GM15510 (cell line): Measurements from ENCODE around the gene OPA3.
A peak's percentile ranks its signal among the peaks of the same experiment; 100 is the strongest.

Source experiments
- POLR2A ChIP-seq: IDR thresholded peaks from 3 replicates; pipeline ENCODE4 v1.6.1; 2011; ENCODE audit warnings: borderline replicate concordance; ENCODE audit not compliant: insufficient read length; ENCODE audit errors: extremely low read depth

Gene OPA3

DNA sequence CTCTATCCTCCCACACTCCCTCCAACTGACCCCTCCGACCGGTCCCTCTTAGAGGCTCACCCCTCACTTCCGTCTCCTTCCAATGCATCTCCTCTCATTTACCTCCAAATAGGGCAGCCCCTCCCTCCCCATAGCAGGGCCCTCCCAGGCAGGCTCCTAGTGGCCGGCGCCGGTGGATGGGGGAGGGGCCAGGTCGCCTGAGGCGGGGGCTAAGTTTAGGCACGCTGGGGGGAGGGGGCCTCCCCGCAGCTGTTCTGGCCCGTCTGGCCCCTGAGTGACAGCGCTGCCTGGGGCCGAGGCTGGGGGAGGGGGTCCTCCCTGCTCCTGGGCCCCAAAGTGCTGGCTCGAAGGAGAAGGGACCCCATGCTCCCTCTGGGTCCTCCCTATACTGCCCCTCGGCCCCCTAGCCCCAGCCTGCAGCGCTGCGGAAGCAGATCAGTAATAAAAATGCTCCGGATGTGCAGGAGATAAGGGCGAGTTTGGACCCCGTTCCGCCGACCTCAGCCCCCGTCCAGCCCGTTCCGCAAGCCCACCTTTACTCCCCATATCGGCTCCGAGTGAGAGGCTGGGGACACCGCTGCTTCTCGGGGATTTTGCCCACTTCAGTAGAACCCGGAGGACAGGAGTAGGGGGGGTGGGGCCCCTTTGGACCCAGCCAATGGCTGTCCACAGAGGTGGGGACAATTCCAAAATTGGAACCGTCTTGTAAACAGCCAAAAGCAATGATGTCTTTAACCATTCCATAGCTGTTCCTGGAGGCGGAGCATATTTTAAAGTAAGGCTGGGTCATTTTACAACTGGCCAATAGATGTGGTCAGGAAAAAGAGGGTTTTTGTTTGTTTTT, 91.8 kb downstream of the OPA3 start:
- TF ChIP-seq POLR2A = peak; percentile 21

DNA sequence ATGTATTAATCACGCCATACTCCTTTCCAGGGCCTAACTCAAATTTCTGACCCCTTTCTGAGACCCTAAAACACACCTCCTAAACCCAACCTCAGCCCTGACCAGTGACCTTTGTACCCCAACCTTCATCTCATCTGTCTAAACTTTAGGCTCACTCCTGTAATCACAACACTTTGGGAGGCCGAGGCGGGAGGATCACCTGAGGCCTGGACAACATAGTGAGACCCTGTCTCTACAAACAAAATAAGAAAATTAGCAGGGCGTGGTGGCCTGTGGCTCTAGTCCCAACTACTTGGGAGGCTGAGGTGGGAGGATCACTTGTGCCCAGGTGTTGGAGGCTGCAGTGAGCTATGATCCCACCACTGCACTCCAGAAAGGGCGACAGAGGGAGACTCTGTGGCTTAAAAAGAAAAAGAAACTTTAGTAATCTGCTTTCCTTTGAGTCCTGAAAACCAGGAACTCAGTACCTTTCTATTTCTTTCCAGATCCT, 92.4 kb downstream of the OPA3 start:
- no peak for TF ChIP-seq POLR2A

DNA sequence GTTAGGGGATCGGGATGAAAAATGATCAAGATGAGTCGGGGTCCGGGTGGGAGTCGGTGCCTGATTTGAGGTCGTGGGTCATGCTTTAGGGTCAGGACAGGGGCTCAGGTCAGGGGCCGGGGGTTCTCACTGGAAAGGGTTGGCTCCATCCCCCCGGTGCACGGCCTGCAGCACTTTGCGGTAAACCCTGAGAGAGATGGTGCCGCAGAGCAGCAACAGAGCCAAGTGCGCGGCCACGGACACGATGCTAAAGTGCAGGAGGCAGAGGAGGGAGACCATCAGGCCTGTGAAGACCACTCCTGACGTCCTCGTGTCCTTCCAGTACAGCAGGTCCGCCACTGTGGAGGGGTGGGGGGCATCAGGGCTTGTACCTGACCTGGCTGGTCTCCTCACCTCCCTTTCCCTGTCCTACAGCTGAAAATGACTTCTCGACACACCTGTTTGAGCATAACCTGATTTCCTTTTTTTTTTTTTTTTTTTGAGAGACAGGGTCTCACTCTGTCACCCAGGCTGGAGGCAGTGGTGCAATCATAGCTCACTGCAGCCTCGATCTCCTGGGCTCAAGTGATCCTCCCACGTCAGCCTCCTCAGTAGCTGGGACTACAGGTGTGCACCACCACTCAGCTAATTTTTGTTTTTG, 95.3 kb downstream of the OPA3 start:
- no peak for TF ChIP-seq POLR2A

DNA sequence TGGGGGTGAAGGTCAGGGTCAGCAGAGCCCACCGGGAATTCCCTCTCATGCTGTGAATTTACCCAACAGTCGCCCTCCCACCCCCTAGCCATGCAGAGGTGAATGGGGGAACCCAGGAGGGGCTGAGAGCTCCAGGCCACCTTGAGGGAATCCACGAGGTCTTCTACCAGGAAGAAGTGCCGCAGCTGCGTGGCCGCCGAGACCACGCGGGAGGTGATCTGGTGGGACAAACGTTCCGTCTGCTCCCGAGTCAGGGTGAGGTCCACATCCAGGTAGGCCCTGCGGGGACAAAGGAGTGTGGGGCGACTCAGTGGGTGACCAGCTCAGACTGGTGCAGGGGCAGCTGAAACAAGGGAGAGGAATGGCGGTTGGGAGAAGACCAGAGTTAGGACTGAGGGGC, 95.9 kb downstream of the OPA3 start:
- TF ChIP-seq POLR2A = no peak

DNA sequence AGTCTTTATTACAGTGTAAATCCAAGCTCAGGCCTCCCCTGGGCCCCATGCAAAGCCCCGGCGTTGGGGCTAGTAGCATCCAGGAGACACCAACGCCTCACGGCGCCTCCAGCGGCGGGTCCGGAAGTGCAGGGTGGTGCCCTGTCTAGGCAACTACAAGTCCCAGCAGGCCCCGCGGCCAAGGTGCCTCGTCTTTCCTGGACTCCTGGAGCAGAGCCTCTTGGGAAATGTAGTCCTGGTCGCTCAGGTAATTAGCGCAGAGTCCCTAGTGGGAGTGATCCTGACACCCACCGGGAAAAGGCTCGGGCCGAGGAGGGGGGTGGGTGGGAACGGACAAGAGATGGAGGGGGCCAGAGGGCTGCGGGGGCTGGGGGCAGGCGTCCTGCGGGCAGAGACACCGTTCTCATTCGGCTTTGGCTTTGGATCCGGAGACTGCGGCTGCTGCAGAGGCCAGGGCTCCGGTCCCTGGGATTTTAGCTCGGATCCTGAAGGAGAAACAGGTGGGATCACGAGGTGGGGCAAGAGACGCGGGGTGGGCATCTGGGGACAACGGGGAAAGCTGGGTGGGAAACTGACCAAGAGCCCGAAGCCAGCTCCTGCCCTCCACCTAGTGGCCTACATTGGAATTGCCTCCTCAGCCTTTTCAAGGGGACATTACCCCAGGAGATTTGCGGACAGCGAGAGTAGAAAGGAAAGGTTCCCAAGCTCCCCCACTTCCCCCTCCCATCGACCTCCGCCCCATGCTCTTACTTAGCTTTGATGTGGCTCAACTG, 99.1 kb downstream of the OPA3 start:
- no peak for TF ChIP-seq POLR2A

DNA sequence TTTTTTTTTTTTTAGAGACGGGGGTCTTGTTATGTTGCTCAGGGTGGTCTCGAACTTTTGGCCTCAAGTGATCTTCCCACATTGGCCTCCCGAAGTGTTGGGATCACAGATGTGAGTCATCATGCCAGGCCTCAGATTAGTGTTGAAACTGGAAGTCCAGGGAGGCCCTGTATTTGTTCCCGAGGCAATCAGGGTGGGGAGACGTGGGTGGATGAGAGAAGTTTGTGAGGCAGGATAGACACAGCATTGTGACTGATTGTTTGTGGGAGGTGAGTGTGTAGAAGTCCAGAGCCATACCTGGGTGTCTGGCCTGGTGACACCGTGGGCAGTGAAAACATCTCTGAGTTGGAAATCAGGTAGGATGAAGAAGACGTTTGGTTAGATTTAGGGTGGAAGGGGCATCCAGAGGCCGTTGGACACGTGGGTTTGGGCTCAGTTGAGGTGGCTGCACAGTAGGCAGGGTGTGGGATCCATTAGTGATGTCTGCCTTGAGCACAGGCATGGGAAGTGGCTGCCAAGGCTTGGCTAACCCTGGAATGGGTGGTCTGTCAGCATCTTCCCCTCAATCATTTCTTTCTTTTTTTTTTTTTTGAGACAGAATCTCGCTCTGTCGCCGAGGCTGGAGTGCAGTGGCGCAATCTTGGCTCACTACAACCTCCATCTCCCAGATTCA, 100.2 kb downstream of the OPA3 start:
- no peak for TF ChIP-seq POLR2A

DNA sequence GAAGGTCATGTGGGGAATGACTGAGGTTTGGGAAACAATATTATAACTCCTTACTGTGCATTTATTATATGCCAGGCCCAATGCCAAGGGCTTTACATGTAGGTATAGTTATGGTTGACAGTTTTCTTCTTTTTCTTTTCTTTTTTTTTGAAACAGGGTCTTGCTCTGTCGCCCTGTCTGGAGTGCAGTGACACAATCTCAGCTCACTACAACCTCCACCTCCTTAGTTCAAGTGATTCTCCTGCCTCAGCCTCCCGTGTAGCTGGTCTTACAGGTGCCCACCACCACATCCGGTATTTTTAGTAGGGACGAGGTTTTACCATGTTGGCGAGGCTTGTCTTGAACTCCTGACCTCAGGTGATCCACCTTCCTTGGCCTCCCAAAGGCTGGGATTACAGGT, 101.6 kb downstream of the OPA3 start:
- TF ChIP-seq POLR2A = no peak

DNA sequence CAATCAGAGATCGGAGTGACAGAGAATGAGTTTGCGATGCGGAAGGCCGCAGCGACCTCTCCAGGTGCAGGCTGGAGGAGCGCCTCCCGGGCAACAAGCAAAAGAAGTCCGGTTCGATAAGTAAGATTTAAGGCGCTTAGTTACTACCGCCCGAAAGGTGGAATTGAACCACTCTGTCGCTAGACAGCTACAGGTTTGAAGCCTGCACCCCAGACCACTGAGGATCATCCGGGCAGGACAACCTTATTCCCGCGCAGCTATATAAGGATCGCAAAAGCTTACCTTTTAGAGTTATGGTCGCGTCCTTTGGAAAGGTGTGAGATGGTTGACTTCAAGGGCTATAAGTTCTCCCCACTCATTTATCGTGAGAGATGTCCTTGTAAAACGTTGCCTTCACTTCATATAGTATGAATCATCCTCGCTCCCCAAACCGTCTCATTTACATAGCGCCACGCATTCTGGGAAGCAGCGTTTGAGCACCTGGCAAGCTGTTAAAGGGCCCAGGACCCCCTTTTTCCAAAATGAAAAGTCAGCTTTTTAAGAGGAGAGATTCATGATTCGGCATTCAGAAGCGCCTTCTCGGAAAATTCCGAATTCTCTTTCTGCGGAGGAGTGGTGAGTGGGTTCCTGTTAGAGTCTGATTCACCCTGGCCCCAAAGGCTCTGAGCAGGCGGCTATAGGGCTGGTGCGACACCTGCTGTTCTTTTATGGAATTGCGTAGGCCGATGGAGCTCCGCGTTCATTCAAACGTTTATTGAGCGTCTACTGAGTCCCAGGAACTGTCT, 106.0 kb downstream of the OPA3 start:
- TF ChIP-seq POLR2A = peak; percentile 40

DNA sequence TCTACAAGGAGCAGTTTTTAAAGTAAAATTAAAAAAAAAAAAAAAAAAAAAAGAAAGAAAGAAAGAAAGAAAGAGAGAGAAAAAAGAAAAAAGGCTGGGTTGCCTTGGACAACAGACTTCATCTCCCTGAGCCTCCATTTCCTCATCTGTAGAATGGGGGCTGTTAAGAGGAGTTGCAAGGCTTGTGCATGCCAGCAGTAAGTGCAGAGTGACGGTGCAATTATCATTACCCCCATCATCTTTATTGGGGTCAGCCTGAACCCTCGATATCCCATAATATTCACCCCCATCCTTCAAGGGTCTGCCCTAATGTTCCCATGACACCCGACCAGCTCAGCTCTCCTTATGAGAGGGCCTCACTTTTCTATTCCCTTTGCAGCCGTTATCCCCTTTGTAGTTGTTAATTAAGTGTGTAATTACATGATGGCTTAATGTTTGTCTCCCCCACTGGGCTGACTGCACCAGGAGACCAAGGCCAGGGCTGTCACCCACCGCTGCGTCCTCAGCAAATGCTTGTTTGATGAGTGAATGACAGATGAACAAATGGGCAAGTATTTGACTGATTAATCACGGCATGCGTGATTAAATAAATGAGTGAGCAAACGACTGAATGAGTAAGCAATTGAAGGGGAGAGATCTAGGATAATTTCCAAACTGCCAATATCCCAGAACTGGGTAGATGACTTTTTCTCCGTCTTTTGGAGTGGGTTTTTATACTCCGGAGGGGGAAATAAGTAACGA, 106.7 kb downstream of the OPA3 start:
- TF ChIP-seq POLR2A = no peak
